ENCODE measurements around the gene RHOD. TPM values are rescaled to one million over a fixed set of nuclear protein-coding genes. Genes with fewer than 3 reads are reported as not detected.

The RHOD gene
- total RNA-seq, 4 donors from 2014 or later = 27.8 to 85.2 (median 56.8) TPM

- no peak for DNase-seq
- Histone ChIP-seq H3K4me3 (replicated peaks in 1 of 3) (no peak overlapping the region), H3K27me3 (no peaks in the 10 kb centered on the region), H3K27ac (no peak overlapping the region), H3K9me3 (no peaks in the 10 kb centered on the region), H3K36me3 (no peaks in the 10 kb centered on the region), H3K4me1 (peaks cover 4 to 16% of the 10 kb centered on the region in 2 donors)
- intact Hi-C loops (cut with DNase I) = no loop called here
- 89 to 98% methylated on average over 5 of the region's 5 CpGs for WGBS, 2 donors
- TF ChIP-seq POLR2A (IDR thresholded peaks at IDR 0.05) (no peak), CTCF (IDR thresholded peaks at IDR 0.05) (no peak)
These were observed 29.7 kb upstream of the RHOD start for GRCh38 chr11:67026941-67027340.

GRCh38 chr11:67027483-67027930, 29.1 kb upstream of the RHOD start:
- intact Hi-C loops (cut with DNase I) = no loop called here
- no peak overlapping the region for H3K27ac ChIP-seq
- WGBS, 2 donors = 81 to 84% methylated on average over 12 of the region's 12 CpGs
- no peaks in the 10 kb centered on the region for H3K9me3 ChIP-seq
- H3K4me3 ChIP-seq (replicated peaks in 1 of 3) = no peak overlapping the region
- H3K36me3 ChIP-seq = no peaks in the 10 kb centered on the region
- TF ChIP-seq POLR2A (IDR thresholded peaks at IDR 0.05) = no peak
- no peak for TF ChIP-seq CTCF (IDR thresholded peaks at IDR 0.05)
- DNase-seq = no peak
- H3K4me1 ChIP-seq = peaks cover 4 to 11% of the 10 kb centered on the region in 2 donors
- no peaks in the 10 kb centered on the region for H3K27me3 ChIP-seq

- H3K4me1 ChIP-seq = peaks cover 0 to 6% of the 10 kb centered on the region in 2 donors
- intact Hi-C loops (cut with DNase I) = no loop called here
- no peaks in the 10 kb centered on the region for H3K27me3 ChIP-seq
- H3K9me3 ChIP-seq = no peaks in the 10 kb centered on the region
- DNase-seq = no peak
- 85 to 99% methylated on average over 6 of the region's 6 CpGs for WGBS, 2 donors
- no peak overlapping the region for H3K27ac ChIP-seq
- no peak overlapping the region for H3K4me3 ChIP-seq (replicated peaks in 1 of 3)
- H3K36me3 ChIP-seq = no peaks in the 10 kb centered on the region
- TF ChIP-seq CTCF (IDR thresholded peaks at IDR 0.05) = no peak
- no peak for TF ChIP-seq POLR2A (IDR thresholded peaks at IDR 0.05)
These were observed 28.6 kb upstream of the RHOD start for GRCh38 chr11:67027943-67028542.

GRCh38 chr11:67029146-67029545, 27.5 kb upstream of the RHOD start:
- no peaks in the 10 kb centered on the region for H3K27me3 ChIP-seq
- no peaks in the 10 kb centered on the region for H3K9me3 ChIP-seq
- H3K4me1 ChIP-seq = peaks cover 0 to 11% of the 10 kb centered on the region in 2 donors
- WGBS, 2 donors = 84 to 87% methylated on average over 6 of the region's 6 CpGs
- no peak for TF ChIP-seq CTCF (IDR thresholded peaks at IDR 0.05)
- TF ChIP-seq POLR2A (IDR thresholded peaks at IDR 0.05) = no peak
- no peak for DNase-seq
- intact Hi-C loops (cut with DNase I) = no loop called here
- no peak overlapping the region for H3K4me3 ChIP-seq (replicated peaks in 1 of 3)
- no peaks in the 10 kb centered on the region for H3K36me3 ChIP-seq
- no peak overlapping the region for H3K27ac ChIP-seq

GRCh38 chr11:67030976-67031375, 25.7 kb upstream of the RHOD start:
- H3K36me3 ChIP-seq = no peaks in the 10 kb centered on the region
- no peak for DNase-seq
- H3K4me3 ChIP-seq (replicated peaks in 1 of 3) = no peak overlapping the region
- intact Hi-C loops (cut with DNase I) = no loop called here
- H3K9me3 ChIP-seq = no peaks in the 10 kb centered on the region
- peaks cover 0 to 11% of the 10 kb centered on the region in 2 donors for H3K4me1 ChIP-seq
- WGBS, 2 donors = 46 to 70% methylated on average over 5 to 9 of the region's 9 CpGs
- H3K27ac ChIP-seq = no peak overlapping the region
- TF ChIP-seq CTCF (IDR thresholded peaks at IDR 0.05) (no peak), POLR2A (IDR thresholded peaks at IDR 0.05) (no peak)
- no peaks in the 10 kb centered on the region for H3K27me3 ChIP-seq
